GM12892 (cell line): ENCODE data around the gene MINDY4.

ENCODE experiments used
- DNase-seq: peaks from one replicate; pipeline ENCODE4 v3.0.0; 2011; ENCODE audit not compliant: insufficient read length
- FAIRE-seq: peaks from 2 replicates; lab custom pipeline; 2011; peaks lifted over from hg19 to GRCh38; lab: Jason Lieb, UNC
- POLR2A ChIP-seq: IDR thresholded peaks from 2 replicates; pipeline ENCODE4 v1.6.1; 2011; ENCODE audit warnings: low read depth, low read length, control low read depth
- POLR2AphosphoS5 ChIP-seq: IDR thresholded peaks from 2 replicates; pipeline ENCODE4 v1.6.1; 2011; ENCODE audit warnings: low read depth, low read length, control low read depth
- TAF1 ChIP-seq: IDR thresholded peaks from 2 replicates; pipeline ENCODE4 v1.6.1; 2011; ENCODE audit warnings: low read depth, mild to moderate bottlenecking, control low read depth, low read length, borderline replicate concordance

MINDY4 gene

GRCh38 chr7:30859202-30859939, 88.2 kb downstream of the MINDY4 start:
- FAIRE-seq (no peak), DNase-seq (no peak)
- TF ChIP-seq POLR2AphosphoS5: no peak
- TF ChIP-seq TAF1: no peak
- no peak for TF ChIP-seq POLR2A

- no peak for TF ChIP-seq POLR2A
- no peak for TF ChIP-seq TAF1
- TF ChIP-seq POLR2AphosphoS5: no peak
- no peak for FAIRE-seq
- no peak for DNase-seq
Measured at GRCh38 chr7:30859940-30860496, 88.8 kb downstream of the MINDY4 start.

GRCh38 chr7:30861612-30862011, 90.4 kb downstream of the MINDY4 start:
- TF ChIP-seq TAF1 (no peak), POLR2A (no peak), POLR2AphosphoS5 (no peak)
- DNase-seq (no peak), FAIRE-seq (no peak)

GRCh38 chr7:30862995-30863705, 91.9 kb downstream of the MINDY4 start:
- TF ChIP-seq POLR2A (no peak), POLR2AphosphoS5 (no peak), TAF1 (no peak)
- no peak for FAIRE-seq
- no peak for DNase-seq

- DNase-seq (no peak), FAIRE-seq (no peak)
- no peak for TF ChIP-seq POLR2AphosphoS5
- TF ChIP-seq TAF1: no peak
- TF ChIP-seq POLR2A: no peak
Measured at GRCh38 chr7:30863706-30864035, 92.5 kb downstream of the MINDY4 start.

GRCh38 chr7:30864101-30864500, 92.9 kb downstream of the MINDY4 start:
- TF ChIP-seq POLR2A (no peak), TAF1 (no peak), POLR2AphosphoS5 (no peak)
- DNase-seq: no peak
- FAIRE-seq: no peak

- DNase-seq (no peak), FAIRE-seq (no peak)
- TF ChIP-seq TAF1 (no peak), POLR2AphosphoS5 (no peak), POLR2A (no peak)
Measured at GRCh38 chr7:30865076-30865475, 93.9 kb downstream of the MINDY4 start.

GRCh38 chr7:30865821-30866220, 94.6 kb downstream of the MINDY4 start:
- TF ChIP-seq POLR2AphosphoS5: no peak
- no peak for TF ChIP-seq TAF1
- TF ChIP-seq POLR2A: no peak
- DNase-seq (no peak), FAIRE-seq (no peak)

- TF ChIP-seq POLR2A (no peak), TAF1 (no peak), POLR2AphosphoS5 (no peak)
- no peak for DNase-seq
- FAIRE-seq: no peak
Measured at GRCh38 chr7:30866939-30867338, 95.7 kb downstream of the MINDY4 start.

GRCh38 chr7:30867483-30867882, 96.3 kb downstream of the MINDY4 start:
- FAIRE-seq (no peak), DNase-seq (no peak)
- no peak for TF ChIP-seq POLR2AphosphoS5
- TF ChIP-seq POLR2A: no peak

- DNase-seq (no peak), FAIRE-seq (no peak)
- TF ChIP-seq POLR2AphosphoS5: no peak
- TF ChIP-seq POLR2A: no peak
- TF ChIP-seq TAF1: no peak
Measured at GRCh38 chr7:30869794-30870611, 98.8 kb downstream of the MINDY4 start.
